Activated naive CD8-positive, alpha-beta T cell treated with anti-CD3 and anti-CD28 coated beads, Interleukin-2, amount 50 U/mL, for 16 hours (primary cell): ENCODE data around the gene KLHDC9.
A peak's percentile ranks its signal among the peaks of the same experiment; 100 is the strongest.
"Not testable (repeated sequence)": the region's sequence is repeated elsewhere in the genome, so short reads cannot be mapped to it uniquely, and the experiment has no call there.

Experiments used
- DNase-seq: peaks from one replicate; pipeline ENCODE4 v3.0.0-alpha.2; 2020; ENCODE audit warnings: low read depth, low spot score

KLHDC9 gene

DNA sequence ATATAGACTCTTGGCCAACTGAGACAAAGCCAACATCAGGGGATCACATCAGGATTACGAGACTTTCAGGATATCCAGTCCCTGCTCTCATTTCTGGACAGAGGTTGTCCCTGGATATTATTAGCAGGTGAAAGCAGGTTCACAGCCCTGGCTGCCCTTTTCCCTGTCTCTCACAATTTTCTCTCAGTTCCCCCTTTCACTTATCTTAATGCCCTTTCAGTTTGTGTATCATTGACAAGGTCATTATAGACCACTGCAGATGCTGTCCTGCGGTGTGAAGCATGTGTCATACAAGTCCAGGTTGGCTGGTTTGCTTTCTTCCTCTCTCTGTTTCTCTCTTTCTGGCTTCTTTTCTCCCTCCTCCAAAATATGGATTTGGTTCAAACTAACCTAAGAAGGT lies 2.1 kb upstream of the KLHDC9 start:
- DNase-seq = no peak

DNA sequence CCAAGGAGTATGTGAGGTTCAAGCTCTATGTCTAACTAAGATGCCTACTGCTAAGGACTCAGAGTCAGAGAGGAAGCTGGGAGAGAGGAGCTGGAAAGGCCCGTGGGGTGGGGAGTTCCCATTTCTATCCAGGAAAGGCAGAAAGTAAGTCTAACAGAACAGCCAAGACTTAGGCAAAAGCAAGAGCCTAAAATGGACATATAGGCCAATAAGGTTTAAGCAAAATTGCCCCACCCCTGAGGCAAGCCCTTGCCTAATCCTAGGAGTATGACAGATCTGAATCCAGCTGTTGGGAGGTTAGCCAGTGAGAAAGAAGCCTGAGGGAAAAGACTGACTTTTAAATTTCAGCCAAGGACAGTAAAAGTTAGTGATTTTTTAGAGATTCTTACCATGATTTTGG lies 1.6 kb upstream of the KLHDC9 start:
- no peak for DNase-seq

DNA sequence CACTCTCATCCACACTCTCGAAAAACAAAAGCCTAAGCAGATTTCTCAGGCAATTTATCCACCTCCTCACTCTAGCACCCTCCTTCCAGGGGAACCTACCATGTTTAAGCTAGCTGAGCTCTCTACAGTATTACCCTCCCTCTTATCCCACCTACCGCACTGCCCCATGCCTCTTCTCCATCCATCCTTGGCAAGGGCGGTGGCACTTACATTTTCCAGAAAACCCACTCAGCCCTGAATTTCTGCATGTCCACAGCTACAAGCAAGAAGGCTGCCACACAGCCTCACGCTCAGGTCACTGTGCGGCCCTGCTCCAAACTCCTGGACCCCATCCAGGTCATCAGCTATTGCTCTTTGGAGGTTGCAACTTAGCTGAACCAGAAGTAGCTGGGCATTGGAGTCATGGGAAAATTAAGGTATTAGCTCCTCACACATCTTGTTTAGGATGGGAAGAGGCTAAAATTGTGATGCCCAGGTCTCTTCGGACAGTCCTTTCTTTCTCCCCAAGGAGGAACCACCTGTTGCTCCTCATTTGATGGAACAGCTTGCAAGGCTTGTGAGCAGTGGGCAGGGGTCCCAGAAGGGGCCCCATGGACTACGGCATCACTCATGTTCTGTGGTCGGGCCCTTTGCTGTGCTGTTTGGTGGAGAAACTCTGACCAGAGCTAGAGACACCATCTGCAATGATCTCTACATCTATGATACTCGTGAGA lies 1.1 kb downstream of the KLHDC9 start:
- no peak for DNase-seq

DNA sequence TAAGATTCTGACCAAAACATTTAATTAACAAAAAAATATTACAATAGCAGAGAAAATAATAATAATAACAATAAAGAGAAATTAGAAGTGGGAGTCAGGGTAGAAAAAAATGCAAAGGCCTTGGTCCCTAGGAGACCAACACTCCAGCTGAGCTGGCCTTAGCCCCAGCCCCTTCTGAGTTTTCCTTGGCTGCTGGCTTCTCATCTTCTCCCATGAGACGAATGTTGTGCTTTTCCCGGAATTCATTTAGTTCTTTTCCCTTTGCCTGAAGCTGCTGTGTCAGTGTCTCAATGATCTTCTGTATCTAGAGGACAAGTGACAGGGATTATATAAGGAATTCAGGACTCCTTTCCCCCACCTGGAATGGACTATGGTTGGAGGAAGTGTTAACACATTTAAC lies 2.4 kb downstream of the KLHDC9 start:
- no peak for DNase-seq

DNA sequence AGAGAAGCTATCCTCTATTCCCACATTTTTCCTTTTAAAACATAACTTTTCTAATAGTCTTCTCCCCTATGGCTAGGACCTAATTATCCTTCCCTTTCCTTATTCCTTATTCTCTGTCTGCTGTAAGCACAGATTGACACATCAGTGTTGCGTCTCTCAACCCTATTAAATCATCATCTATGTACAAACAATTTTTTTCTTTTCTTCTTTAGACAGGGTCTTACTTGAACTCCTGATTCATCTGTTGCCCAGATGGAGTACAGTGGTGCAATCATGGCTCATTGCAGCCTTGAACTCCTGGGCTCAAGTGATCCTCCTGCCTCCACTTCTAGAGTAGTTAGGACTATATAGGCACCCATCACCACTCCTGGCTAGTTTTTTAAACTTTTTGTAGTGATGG lies 8.3 kb downstream of the KLHDC9 start:
- DNase-seq = no peak

DNA sequence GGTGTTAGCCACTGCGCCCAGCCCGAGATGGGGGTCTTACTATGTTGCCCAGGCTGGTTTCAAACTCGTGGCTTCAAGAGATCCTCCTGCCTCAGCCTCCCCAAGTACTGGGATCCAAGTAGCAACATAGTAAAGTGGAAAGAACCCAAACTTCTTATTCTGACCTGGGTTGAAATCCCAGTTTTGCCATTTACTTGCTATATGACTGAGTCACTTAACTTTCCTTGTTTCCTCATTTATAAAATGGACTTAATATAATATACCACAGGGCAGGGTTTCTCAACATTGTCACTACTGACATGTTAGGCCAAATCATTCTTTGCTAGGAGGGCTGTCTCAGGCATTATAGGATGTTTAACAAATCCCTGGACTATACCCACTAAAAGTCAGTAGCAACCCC lies 13.0 kb downstream of the KLHDC9 start:
- no peak for DNase-seq

DNA sequence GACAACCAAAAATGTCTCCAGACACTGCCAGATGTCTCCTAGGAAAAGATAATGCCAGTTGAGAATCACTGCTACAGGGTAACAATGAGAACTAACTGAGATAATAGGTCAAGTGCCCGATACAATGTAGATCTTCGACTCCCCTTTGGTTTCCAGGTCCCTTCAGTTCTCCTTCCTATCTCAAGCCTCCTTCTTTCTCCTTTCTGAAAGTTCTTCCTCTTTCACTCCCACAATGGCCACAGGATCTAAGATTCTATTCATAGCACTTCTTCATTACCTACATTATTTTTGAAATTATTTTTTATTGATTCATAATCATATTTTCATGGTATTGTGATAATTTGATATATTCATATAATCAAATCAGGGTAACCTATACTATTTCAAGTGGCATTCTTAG lies 13.4 kb downstream of the KLHDC9 start:
- no peak for DNase-seq

DNA sequence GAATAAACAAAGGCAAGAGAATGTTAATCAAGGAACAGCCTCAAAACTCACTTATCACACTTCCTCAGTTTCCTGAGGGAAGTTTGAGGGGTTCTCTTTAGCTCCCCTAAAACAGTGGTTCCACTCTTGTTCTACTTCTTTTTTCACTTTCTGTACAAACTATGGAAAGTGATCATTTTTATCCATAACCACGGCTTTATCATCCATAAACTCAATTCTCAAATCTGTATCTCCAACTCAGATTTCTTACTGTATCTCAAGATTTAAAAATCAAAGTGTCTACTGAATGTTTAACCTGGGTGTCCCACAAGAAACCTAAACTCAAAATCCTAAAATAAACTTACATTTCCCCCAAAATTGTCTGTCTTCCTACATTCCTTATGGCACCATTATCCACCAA lies 15.8 kb downstream of the KLHDC9 start:
- DNase-seq = no peak

DNA sequence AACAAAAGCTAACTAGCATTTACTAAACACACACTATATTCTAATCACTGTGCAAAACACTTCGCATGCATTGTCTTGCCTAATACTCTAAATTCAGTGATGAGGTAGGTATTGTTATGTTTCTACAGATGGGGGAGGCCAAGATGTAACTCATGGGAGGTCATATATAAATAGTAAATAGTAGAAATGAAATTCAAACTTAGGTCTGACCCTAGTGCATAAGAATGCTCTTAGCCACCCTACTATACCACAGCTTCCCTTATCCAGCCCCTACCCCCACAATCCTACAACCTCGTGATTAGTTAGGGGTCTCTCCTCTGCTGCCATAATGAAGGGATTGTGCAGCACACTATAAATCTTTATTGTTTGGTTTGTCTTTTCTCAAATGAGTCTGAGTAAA lies 16.4 kb downstream of the KLHDC9 start:
- DNase-seq = no peak

DNA sequence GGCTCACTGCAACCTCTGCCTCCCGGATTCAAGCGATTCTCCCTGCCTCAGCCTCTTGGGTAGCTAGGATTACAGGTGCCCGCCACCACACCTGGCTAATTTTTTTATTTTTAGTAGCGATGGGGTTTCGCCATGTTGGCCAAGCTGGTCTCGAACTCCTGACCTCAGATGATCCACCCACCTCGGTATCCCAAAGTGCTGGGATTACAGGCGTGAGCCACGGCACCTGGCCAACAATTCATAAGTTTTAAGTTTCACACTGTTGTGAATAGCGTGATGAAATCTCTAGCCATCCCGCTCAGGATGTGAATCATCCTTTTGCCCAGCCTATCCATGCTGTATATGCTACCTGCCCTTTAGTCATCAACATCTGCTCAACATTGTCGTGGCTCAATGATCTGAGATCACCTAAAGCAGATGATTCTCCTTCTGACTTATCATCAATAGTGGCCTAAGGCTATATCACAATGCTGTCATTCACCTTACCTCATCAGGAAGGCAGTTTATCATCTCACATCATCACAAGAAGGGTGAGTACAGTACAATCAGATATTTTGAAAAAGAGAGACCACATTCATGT lies 17.1 kb downstream of the KLHDC9 start:
- no peak for DNase-seq

DNA sequence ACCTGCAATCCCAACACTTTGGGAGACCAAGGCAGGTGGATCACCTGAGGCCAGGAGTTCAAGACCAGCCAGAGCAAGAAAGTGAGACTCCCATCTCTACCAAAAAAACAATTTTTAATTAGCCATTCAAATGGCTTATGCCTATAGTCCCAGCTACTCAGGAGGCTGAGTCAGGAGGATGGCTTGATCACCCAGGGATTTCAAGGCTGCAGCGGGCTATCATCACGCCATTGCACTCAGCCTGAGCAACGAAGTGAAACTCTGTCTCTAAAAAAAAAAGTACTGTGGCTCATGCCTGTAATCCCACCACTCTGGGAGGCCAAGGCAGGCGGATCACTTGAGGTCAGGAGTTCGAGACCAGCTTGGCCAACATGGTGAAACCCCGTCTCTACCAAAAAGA lies 17.8 kb downstream of the KLHDC9 start:
- DNase-seq = not testable (repeated sequence)

DNA sequence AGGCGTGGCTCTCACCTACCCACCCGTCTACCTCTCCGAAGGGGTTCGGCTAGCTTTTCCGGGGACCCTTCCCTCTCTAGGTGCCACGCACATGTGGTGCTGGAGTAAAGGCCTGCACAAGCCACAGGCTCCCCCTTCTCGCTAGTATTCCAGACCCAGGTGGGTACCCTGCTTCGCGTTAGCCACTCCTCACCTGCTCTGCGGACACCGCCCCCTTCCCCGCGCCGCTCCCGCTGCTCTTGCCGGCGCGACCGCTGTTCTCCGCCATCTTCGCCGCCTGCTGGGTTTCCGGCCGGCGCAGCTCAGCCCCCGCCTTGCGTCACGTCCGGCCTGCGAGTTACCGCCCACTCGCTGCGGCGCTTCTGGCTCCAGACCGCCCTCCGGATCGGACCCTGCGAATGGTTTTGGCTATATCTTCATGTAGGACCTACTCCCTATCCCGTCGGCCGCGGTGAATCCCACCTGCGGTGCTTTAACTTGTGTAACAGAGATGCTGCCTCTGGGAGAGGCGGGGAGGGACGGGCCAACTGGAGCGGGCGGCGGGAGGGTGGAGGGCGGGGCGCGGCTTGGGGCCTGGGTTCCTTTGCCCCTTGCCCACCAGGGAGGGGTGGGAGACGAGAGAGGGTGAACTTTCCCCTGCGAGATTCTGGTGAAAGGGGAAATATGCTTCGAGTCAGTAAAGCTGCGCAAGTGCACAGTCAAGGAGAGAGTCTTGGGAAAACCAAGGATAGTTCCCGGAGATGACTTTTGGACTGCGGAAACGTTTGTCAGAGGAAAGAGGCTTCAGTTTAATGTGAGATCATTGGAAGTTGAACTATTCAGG lies 19.8 kb downstream of the KLHDC9 start, which contains the start of the genes NIT1 and PFDN2:
NIT1 (plus strand) TSS at position 347 of the 823 bp plus-strand sequence; CDS start at position 419, 72 bp downstream.
PFDN2 (minus strand) TSS at position 279 of the 823 bp plus-strand sequence; CDS start at position 268, 11 bp downstream.
- peak; percentile 66 for DNase-seq

DNA sequence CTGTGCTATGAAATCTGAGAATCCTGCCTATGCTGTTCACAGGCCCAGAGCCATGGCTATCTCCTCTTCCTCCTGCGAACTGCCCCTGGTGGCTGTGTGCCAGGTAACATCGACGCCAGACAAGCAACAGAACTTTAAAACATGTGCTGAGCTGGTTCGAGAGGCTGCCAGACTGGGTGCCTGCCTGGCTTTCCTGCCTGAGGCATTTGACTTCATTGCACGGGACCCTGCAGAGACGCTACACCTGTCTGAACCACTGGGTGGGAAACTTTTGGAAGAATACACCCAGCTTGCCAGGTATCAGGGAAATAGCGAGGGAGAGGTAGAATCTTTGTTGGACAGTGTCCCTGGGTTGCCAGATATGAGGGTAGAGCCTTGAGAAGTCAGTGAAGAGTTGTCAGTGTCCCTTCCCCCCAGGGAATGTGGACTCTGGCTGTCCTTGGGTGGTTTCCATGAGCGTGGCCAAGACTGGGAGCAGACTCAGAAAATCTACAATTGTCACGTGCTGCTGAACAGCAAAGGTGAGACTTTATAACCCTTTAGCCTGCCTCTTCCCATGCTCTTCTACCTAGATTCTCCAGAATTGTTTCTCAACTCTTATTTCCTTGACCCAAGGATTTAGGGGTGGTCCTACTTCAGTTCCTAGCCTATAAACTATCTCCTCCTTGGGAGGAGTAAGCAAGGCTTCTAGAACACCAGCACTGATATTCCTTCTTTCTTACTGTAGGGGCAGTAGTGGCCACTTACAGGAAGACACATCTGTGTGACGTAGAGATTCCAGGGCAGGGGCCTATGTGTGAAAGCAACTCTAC lies 21.1 kb downstream of the KLHDC9 start:
- DNase-seq = peak; percentile 50

DNA sequence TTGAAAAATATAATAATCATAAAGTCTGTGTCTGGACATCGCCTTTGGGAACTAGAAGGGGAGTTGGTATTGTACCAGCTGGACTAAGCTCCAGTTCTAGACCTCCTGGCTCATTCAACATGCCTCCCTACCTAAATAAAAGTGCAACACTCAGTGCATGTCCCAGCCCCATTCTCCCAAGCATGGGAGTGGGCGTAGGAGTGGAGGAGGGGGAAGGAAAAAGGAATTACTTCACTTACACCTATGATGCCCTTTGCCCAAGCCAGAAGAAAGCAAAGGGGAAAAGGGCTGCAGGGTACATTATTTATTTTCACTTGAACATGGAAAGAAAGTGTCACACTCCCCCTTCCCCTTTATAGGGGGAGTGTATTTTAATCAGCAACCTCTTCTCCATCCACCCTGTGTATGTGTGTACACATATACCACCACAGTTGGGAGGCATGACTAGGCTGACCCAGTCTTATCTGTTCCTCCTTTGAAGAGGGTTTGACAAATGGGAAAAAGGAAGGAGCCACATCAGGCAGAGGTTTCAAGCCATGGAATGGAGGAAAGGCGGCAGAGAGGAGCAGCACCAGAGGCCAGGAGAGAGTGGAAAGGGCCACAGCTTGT lies 23.0 kb downstream of the KLHDC9 start:
- no peak for DNase-seq

DNA sequence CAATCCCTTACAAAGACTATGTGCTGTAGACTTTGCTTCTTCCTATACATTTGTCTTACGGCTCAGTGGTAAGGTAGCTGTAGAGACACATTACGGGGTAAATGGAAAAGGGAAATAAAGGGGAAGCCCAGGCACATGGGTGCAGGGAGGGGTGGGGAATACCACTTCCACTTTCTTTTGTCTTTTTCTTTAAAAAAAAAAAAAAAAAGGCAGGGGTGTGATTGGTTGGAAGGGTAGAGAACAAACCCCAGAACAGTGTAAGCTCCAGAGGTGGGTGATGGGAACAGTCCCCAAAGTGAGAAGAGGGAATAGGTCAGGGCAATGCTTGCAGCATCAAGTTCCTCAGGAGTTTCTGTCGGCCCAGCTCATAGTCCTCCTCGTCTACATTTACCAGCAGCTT lies 23.7 kb downstream of the KLHDC9 start:
- DNase-seq = no peak

DNA sequence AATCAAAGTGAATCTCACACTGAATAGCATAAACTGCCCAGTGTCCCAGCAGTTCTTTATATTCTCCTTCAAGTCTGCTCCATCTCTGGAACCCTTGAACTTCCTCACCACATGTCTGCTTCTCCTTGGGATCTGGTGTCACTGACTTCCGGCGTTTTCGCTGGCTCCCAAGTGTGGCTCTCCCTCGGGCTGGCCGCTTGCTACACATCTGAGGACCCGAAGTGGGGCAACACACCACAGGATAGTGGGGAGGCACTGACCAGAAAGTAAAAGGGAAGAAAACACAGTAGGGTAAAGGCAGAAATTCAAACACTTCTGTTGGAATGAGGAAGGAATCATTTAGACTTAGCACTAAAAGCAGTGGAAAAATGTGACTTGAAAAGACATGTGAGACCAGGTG lies 24.8 kb downstream of the KLHDC9 start:
- DNase-seq = no peak

DNA sequence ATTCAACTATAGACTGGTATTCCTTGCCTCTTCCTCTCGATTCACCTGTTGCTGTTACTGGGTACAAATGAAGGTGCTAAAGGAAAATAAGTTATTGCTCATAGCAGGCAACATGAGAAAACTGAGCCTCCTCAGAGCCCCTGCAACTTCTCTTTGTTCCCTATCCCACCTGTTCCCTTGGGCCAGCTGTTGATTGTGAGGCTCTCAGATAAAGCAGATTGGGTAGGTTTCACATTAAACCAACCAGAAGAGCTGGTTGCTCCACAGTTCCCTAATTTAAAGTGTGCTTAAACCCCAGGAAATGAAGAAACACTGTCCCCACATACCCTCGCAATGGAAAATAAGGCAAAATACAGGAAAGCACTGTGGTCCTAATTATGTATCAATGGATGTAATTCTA lies 29.5 kb downstream of the KLHDC9 start:
- DNase-seq = no peak

DNA sequence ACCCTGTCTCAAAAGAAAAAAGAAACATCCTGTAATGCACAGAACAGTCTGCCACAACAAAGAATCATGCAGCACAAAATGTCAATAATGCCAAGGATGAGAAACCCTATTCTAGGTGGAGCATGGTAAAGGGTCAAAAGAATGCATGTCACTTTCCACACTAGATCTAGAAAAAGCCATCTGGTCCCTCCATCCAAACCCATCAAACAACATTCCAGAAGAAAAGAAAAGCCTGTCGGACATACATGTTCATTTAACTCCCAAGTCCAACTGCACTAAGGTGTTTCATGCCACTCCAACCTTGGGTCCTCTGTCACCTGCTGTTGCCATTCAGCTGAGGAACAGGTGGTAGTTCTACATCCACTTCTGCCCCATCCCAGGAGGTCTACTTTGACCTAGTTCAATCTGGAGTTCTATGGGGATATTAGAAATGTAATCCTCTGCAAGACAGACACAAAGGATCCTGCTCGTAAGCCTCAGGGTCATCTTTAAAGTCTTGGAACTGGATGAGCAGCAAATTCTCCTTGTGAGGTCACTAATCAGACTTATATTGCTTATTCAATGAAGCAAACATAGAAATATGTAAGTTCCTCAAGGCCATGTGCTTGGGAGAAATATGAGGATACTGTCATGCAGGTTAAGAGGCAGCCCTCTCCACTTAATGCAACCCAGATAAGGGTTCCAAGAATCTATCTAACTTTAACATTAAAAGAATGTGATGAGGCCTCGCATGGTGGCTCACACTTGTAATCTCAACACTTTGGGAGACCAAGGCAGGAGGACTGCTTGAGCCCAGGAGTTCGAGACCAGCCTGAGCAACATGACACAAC lies 30.6 kb downstream of the KLHDC9 start:
- DNase-seq = no peak

DNA sequence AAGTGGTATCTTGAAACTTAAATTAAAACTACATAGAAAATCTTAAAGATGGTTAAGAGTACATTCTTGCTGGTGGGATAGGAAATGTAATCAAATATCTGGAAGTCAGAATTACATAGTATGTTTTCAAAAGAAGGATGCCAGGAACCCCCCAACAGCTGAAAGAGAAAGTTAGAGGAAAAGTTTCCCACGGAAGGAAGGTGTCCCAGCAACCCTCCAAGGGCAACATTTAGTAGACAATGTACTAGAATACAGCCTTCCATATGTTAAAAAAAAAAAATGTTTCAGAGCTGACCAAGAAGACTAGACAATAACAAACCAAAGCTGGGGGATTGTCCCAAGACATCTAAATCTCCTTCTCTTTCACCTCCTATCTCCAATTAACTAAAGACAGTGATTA lies 32.1 kb downstream of the KLHDC9 start:
- no peak for DNase-seq
